Esophagus muscularis mucosa (tissue), 3 donors: ENCODE data around the gene HELZ2.

Experiments used
- POLR2A ChIP-seq: fragments of 450-650 bp; IDR thresholded peaks from one replicate; pipeline ENCODE4 v1.6.1; 2017; ENCODE audit warnings: antibody characterized with exemption, moderate library complexity, mild to moderate bottlenecking, low read depth
- POLR2AphosphoS5 ChIP-seq, 2 donors: sonication (generic); formaldehyde crosslinking; IDR thresholded peaks; one replicate each; pipeline ENCODE4 v1.6.1; 2017; ENCODE audit warnings: antibody characterized with exemption in 2 of 2
- TF ChIP-seq, protein P1 (sequence below), 3 experiments: fragments of 200-600 bp in 2 of 3; fragments of 450-650 bp in 1 of 3; sonication (generic) in 2 of 3; IDR thresholded peaks; one replicate each; pipeline ENCODE4 v1.5.1; 2017 to 2019; ENCODE audit warnings: antibody characterized with exemption in 3 of 3, mild to moderate bottlenecking in 2 of 3, moderate library complexity in 1 of 3

DNA sequence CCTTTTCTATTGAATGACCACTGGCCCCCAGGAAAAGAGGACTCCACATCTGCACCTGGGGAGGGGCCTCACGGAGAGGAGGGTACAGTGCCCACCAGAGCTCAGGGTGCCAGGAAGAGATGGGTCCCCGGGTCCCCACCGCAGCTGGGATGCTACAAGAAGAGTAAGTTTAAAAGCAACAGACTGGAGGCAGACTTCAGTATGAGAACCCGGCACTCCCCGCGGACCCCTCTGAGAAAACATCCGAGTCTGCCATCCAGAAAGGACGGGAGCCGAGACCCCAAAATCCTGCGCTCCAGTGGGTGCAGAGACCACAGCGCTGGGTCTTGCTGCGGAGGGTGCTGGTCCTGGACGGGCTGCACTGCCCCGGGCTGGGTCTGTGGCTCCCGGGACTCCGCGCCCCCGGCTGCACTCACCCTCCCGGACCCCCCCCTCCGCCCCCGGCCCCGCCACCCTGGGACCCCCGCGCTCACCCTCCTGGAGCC is 350 bp downstream of the HELZ2 start:
- TF ChIP-seq POLR2A (no peak), POLR2AphosphoS5 (IDR thresholded peaks at IDR 0.05) (no peak)
- TF ChIP-seq, protein P1, sequence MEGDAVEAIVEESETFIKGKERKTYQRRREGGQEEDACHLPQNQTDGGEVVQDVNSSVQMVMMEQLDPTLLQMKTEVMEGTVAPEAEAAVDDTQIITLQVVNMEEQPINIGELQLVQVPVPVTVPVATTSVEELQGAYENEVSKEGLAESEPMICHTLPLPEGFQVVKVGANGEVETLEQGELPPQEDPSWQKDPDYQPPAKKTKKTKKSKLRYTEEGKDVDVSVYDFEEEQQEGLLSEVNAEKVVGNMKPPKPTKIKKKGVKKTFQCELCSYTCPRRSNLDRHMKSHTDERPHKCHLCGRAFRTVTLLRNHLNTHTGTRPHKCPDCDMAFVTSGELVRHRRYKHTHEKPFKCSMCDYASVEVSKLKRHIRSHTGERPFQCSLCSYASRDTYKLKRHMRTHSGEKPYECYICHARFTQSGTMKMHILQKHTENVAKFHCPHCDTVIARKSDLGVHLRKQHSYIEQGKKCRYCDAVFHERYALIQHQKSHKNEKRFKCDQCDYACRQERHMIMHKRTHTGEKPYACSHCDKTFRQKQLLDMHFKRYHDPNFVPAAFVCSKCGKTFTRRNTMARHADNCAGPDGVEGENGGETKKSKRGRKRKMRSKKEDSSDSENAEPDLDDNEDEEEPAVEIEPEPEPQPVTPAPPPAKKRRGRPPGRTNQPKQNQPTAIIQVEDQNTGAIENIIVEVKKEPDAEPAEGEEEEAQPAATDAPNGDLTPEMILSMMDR (IDR thresholded peaks at IDR 0.05) = no peak
